ENCODE data around the gene BEST2. TPM values are rescaled to one million over a fixed set of nuclear protein-coding genes. Genes with fewer than 3 reads are reported as not detected.

BEST2 gene
- polyA plus RNA-seq, 1 donor from 2014 or later, result not detected

DNA sequence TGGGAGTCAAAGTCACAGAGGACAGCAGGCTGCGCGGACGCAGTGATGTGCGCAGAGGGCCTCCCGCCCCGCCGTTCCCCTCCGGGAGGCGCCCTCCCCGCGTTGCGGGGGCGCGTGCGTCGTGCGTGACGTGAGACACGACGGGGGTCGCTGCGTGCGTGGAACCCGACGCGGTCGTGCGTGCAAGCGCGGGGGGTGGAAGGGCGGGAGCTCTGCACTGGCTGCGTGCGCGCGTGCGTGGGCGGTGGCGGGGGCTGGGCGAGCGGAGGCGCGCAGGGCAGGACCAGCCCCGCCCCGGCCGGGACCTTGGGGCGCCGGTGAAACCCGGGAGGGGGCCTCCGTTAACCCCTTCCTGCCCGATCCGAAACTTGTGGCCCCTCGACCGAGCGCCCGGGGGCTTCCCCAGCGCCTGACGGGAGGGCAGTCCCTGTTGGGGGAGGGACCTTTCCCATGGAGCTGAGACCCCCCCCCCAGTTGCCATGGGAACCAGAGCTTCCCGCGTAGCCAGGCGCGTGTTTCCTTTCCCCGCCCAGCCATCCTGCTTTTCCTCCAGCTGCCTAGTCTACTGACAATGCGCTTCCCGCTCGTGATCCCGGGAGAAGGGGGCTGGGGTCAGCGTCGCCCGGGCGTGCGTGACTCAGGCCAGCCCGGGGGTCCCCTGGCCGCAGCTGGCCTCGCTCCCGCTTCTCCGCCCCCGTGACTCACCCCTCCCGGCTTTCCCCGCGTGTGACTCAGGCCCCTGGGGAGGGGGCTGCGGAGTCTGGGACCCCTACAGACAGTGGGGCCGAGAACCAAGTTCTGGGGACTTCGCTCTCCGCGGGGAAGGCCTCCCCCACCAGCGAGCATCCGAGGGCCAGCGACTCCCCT lies 31.1 kb downstream of the BEST2 start:
- TF ChIP-seq EZH2 (IDR thresholded peaks at IDR 0.05; ENCODE audit: borderline replicate concordance, insufficient read depth, low read length, poor library complexity, severe bottlenecking), result no peak
- peak; percentile 24 for TF ChIP-seq SMC3 (conservative IDR thresholded peaks at IDR 0.05; ENCODE audit: poor library complexity)
- TF ChIP-seq MXI1 (conservative IDR thresholded peaks at IDR 0.05; ENCODE audit: poor library complexity, severe bottlenecking), result peak; percentile 92
- peak; percentile 52 for TF ChIP-seq POLR2AphosphoS5 (IDR thresholded peaks at IDR 0.05)
- TF ChIP-seq TAF1 (IDR thresholded peaks at IDR 0.05; ENCODE audit: low read depth), result no peak
- peak; percentile 68 for TF ChIP-seq EP300 (conservative IDR thresholded peaks at IDR 0.05; ENCODE audit: poor library complexity, severe bottlenecking)
- peak; percentile 78 for TF ChIP-seq REST (IDR thresholded peaks at IDR 0.05; ENCODE audit: borderline replicate concordance)
- peak; percentile 36 for TF ChIP-seq CTCF (IDR thresholded peaks at IDR 0.05; ENCODE audit: poor library complexity, severe bottlenecking)
- Histone ChIP-seq H3K4me2 (ENCODE audit: low read length) (peak overlapping the region; percentile 70), H3K36me3 (ENCODE audit: insufficient read depth, low read length) (no peaks in the 10 kb centered on the region), H3K9me2 (ENCODE audit: insufficient read depth, low read length) (no peaks in the 10 kb centered on the region), H3K27me3 (ENCODE audit: insufficient read depth, low read depth, low read length) (no peaks in the 10 kb centered on the region), H3K27ac (ENCODE audit: low read length) (peak overlapping the region; percentile 70), H3F3A (ENCODE audit: insufficient read depth, low read length, poor library complexity, severe bottlenecking) (no peaks in the 10 kb centered on the region), H4K20me1 (ENCODE audit: insufficient read depth) (no peaks in the 10 kb centered on the region), H2AFZ (ENCODE audit: low read depth, low read length) (peak overlapping the region; percentile 31), H3K4me3 (ENCODE audit: low read length) (peak overlapping the region; percentile 75), H3K9me3 (ENCODE audit: low read length) (no peaks in the 10 kb centered on the region), H3K9ac (ENCODE audit: low read length) (peak overlapping the region; percentile 85), H3K79me2 (replicated peaks; ENCODE audit: insufficient read depth, low read length) (no peaks in the 10 kb centered on the region)

GRCh38 chr19:12783291-12783848 lies 31.8 kb downstream of the BEST2 start:
- H3K9me2 ChIP-seq (ENCODE audit: insufficient read depth, low read length), result no peaks in the 10 kb centered on the region
- peak overlapping the region; percentile 70 for H3K4me2 ChIP-seq (ENCODE audit: low read length)
- no peak overlapping the region for H2AFZ ChIP-seq (ENCODE audit: low read depth, low read length)

More at GRCh38 chr19:12783291-12783848, 31.8 kb downstream of the BEST2 start:
- no peaks in the 10 kb centered on the region for H3K27me3 ChIP-seq (ENCODE audit: insufficient read depth, low read depth, low read length)
- peak overlapping the region; percentile 70 for H3K27ac ChIP-seq (ENCODE audit: low read length)
- H3F3A ChIP-seq (ENCODE audit: insufficient read depth, low read length, poor library complexity, severe bottlenecking), result no peaks in the 10 kb centered on the region
- no peaks in the 10 kb centered on the region for H3K9me3 ChIP-seq (ENCODE audit: low read length)
- peak overlapping the region; percentile 85 for H3K9ac ChIP-seq (ENCODE audit: low read length)
- H3K36me3 ChIP-seq (ENCODE audit: insufficient read depth, low read length), result no peaks in the 10 kb centered on the region
- TF ChIP-seq TAF1 (IDR thresholded peaks at IDR 0.05; ENCODE audit: low read depth), result no peak
- no peak for TF ChIP-seq SMC3 (conservative IDR thresholded peaks at IDR 0.05; ENCODE audit: poor library complexity)
- TF ChIP-seq EP300 (conservative IDR thresholded peaks at IDR 0.05; ENCODE audit: poor library complexity, severe bottlenecking), result no peak
- TF ChIP-seq POLR2AphosphoS5 (IDR thresholded peaks at IDR 0.05), result no peak
- TF ChIP-seq RAD21 (conservative IDR thresholded peaks at IDR 0.05), result no peak
- TF ChIP-seq CTCF (IDR thresholded peaks at IDR 0.05; ENCODE audit: poor library complexity, severe bottlenecking), result no peak
- no peak for TF ChIP-seq MXI1 (conservative IDR thresholded peaks at IDR 0.05; ENCODE audit: poor library complexity, severe bottlenecking)
- no peak for TF ChIP-seq EZH2 (IDR thresholded peaks at IDR 0.05; ENCODE audit: borderline replicate concordance, insufficient read depth, low read length, poor library complexity, severe bottlenecking)
- TF ChIP-seq REST (IDR thresholded peaks at IDR 0.05; ENCODE audit: borderline replicate concordance), result no peak
- H3K79me2 ChIP-seq (replicated peaks; ENCODE audit: insufficient read depth, low read length), result no peaks in the 10 kb centered on the region
- peak overlapping the region; percentile 75 for H3K4me3 ChIP-seq (ENCODE audit: low read length)
- no peaks in the 10 kb centered on the region for H4K20me1 ChIP-seq (ENCODE audit: insufficient read depth)

Data from neural cell (in vitro differentiated cells).